GM12878 (cell line): Measurements from ENCODE around the gene ZDHHC7. TPM values are rescaled to one million over a fixed set of nuclear protein-coding genes. Genes with fewer than 3 reads are reported as not detected.

ENCODE experiments used
- ATAC-seq: fragments of 200-7000 bp; cut with Tn5 transposase; 3 replicates; pipeline ENCODE4 v1.9.1; 2020; ENCODE audit warnings: mild to moderate bottlenecking, moderate library complexity
- BruUV-seq: library from RNA; stranded (reverse); fragments of 400-500 nt; replicated peaks from 2 replicates; lab custom pipeline; 2021; lab: Mats Ljungman, UMichigan
- CTCF ChIA-PET: fragments of 300-600 bp; sonication (Branson Sonifier 250); formaldehyde crosslinking; extraction: SDS; loops from one replicate; lab custom pipeline; 2021; ENCODE audit warnings: inconsistent platforms; lab: Yijun Ruan, JAX
- POLR2A ChIA-PET: fragments of 350-600 bp; formaldehyde crosslinking; extraction: SDS; loops from one replicate; lab custom pipeline; 2021; ENCODE audit warnings: inconsistent platforms; lab: Charles Lee
- RAD21 ChIA-PET: fragments of 300-600 bp; sonication (Branson Sonifier 250); formaldehyde crosslinking; loops from one replicate; lab custom pipeline; 2023; ENCODE audit warnings: antibody characterized with exemption; ENCODE audit not compliant: unreplicated experiment; lab: Charles Lee
- SMC1A ChIA-PET: fragments of 300-600 bp; sonication (Branson Sonifier 250); formaldehyde crosslinking; loops from one replicate; lab custom pipeline; 2023; ENCODE audit not compliant: unreplicated experiment, uncharacterized antibody; lab: Charles Lee
- DNase-seq: peaks from one replicate; pipeline ENCODE4 v3.0.0-alpha.2; 2011; ENCODE audit warnings: low read depth, low spot score
- FAIRE-seq: peaks from 3 replicates; lab custom pipeline; 2011; peaks lifted over from hg19 to GRCh38; lab: Jason Lieb, UNC
- H2AFZ ChIP-seq: 2 replicates; pipeline ENCODE4 v1.6.0; 2011; ENCODE audit warnings: low read depth, low read length, control low read depth; ENCODE audit not compliant: control insufficient read depth
- H3K27ac ChIP-seq: 2 replicates; pipeline ENCODE4 v1.5.1; 2011; ENCODE audit warnings: control low read depth; ENCODE audit not compliant: control insufficient read depth, insufficient read depth
- H3K27me3 ChIP-seq, 2 experiments: replicated peaks in 1 of 2; 2 replicates each; pipeline versions ENCODE4 v1.6.0 to v1.6.1; 2011; ENCODE audit warnings: low read length in 1 of 2; ENCODE audit not compliant: control insufficient read depth in 2 of 2, insufficient read depth in 2 of 2
- H3K36me3 ChIP-seq, 2 experiments: 2 replicates each; pipeline ENCODE4 v1.5.1; 2011; ENCODE audit warnings: low read length in 1 of 2; ENCODE audit not compliant: control insufficient read depth in 2 of 2, insufficient read depth in 2 of 2
- H3K4me1 ChIP-seq: 2 replicates; pipeline ENCODE4 v1.6.1; 2011; ENCODE audit warnings: mild to moderate bottlenecking, low read length, moderate library complexity, mixed read lengths; ENCODE audit not compliant: control insufficient read depth, insufficient read depth
- H3K4me2 ChIP-seq: 2 replicates; pipeline ENCODE4 v1.6.0; 2011; ENCODE audit warnings: control low read depth; ENCODE audit not compliant: control insufficient read depth, insufficient read depth
- H3K4me3 ChIP-seq: fragments of 200-600 bp; sonication (generic); 2 replicates; pipeline ENCODE4 v1.5.1; 2016
- H3K79me2 ChIP-seq: 2 replicates; pipeline ENCODE4 v1.6.0; 2011; ENCODE audit warnings: low read length; ENCODE audit not compliant: control insufficient read depth, insufficient read depth
- H3K9ac ChIP-seq: 2 replicates; pipeline ENCODE4 v1.8.0; 2011; ENCODE audit warnings: low read length, control low read depth, mixed read lengths; ENCODE audit not compliant: control insufficient read depth, insufficient read depth
- H3K9me3 ChIP-seq: replicated peaks from 3 replicates; pipeline ENCODE4 v1.5.1; 2011; ENCODE audit warnings: mild to moderate bottlenecking, low read length; ENCODE audit not compliant: control insufficient read depth, insufficient read depth
- H4K20me1 ChIP-seq: 2 replicates; pipeline ENCODE4 v1.6.0; 2011; ENCODE audit not compliant: control insufficient read depth, insufficient read depth
- CHD4 ChIP-seq: fragments of 200-600 bp; sonication (generic); IDR thresholded peaks from 2 replicates; pipeline ENCODE4 v1.6.1; 2016; ENCODE audit warnings: mild to moderate bottlenecking
- CREB1 ChIP-seq: IDR thresholded peaks from 2 replicates; pipeline ENCODE4 v1.6.1; 2012; ENCODE audit warnings: low read depth, mild to moderate bottlenecking, inconsistent platforms
- MEF2A ChIP-seq: IDR thresholded peaks from 2 replicates; pipeline ENCODE4 v1.6.1; 2011; ENCODE audit warnings: low read depth, mild to moderate bottlenecking, low read length, moderate library complexity; ENCODE audit not compliant: insufficient read depth
- MYB ChIP-seq: fragments of 150-350 bp; IDR thresholded peaks from 2 replicates; pipeline ENCODE4 v1.6.1; 2014; ENCODE audit warnings: mild to moderate bottlenecking, low read depth, low read length, borderline replicate concordance
- NBN ChIP-seq: fragments of 450-650 bp; IDR thresholded peaks from 2 replicates; pipeline ENCODE4 v1.6.1; 2016
- NFXL1 ChIP-seq: fragments of 450-650 bp; IDR thresholded peaks from 2 replicates; pipeline ENCODE4 v1.6.1; 2017; ENCODE audit warnings: antibody characterized with exemption, mild to moderate bottlenecking, borderline replicate concordance
- NR2C2 ChIP-seq: IDR thresholded peaks from 2 replicates; pipeline ENCODE4 v1.6.1; 2011; ENCODE audit warnings: borderline replicate concordance, low read depth; ENCODE audit not compliant: control insufficient read depth, insufficient read length
- PAX8 ChIP-seq: fragments of 450-650 bp; IDR thresholded peaks from 2 replicates; pipeline ENCODE4 v1.6.1; 2017; ENCODE audit warnings: mild to moderate bottlenecking, moderate library complexity
- SP1 ChIP-seq: IDR thresholded peaks from one replicate; pipeline ENCODE4 v1.6.1; 2011; ENCODE audit warnings: low read depth, low read length
- USF1 ChIP-seq: IDR thresholded peaks from 2 replicates; pipeline ENCODE4 v1.6.1; 2011; ENCODE audit warnings: borderline replicate concordance, low read depth, mild to moderate bottlenecking, moderate library complexity, mixed read lengths, low read length; ENCODE audit not compliant: insufficient read depth; ENCODE audit errors: extremely low read length
- WGBS: methylation state at CpG from one replicate; pipeline ENCODE4 v1.1.6; 2016; ENCODE audit warnings: low lambda C conversion rate; ENCODE audit not compliant: insufficient replicate concordance, insufficient coverage; ENCODE audit errors: missing lambda C conversion rate; 5-methylcytosine and 5-hydroxymethylcytosine counted together
- in situ Hi-C: fragments of 300-500 bp; cut with MboI; formaldehyde crosslinking; loops from 9 replicates; pipeline ENCODE4 v1.14.3; 2018; ENCODE audit warnings: mixed read lengths
- intact Hi-C: fragments of 100-400 bp; cut with micrococcal nuclease; formaldehyde crosslinking; loops from one replicate; pipeline ENCODE4 v1.14.2; 2022; ENCODE audit not compliant: unreplicated experiment
- polyA plus RNA-seq, 11 experiments: library from polyadenylated mRNA; depleted of rRNA in 4 of 11; unstranded in 6 of 11; stranded (reverse) in 5 of 11; fragments of >200 nt; fragmentation: Nextera tagmentation in 4 of 11; fragmentation: Illumina TruSeq in 1 of 11; extraction: Ambion mirVana in 4 of 11; extraction: Trizol in 1 of 11; gene quantifications; 1 replicate in 1 of 11; 2 replicates in 10 of 11; pipeline versions ENCODE4 v1.2.1 to v1.2.3, GENCODE V29; 2011 to 2016; ENCODE audit warnings: inconsistent platforms in 2 of 11, missing spikeins in 2 of 11, low read depth in 1 of 11
- total RNA-seq, 4 experiments: library from RNA; depleted of rRNA in 3 of 4; stranded (reverse); fragments of >200 nt in 3 of 4; fragmentation: Illumina TruSeq in 1 of 4; extraction: Trizol in 1 of 4; gene quantifications; 2 replicates each; pipeline versions ENCODE4 v1.2.1 to v1.2.3, GENCODE V29; 2013 to 2021
- TF ChIP-seq, protein P1 (sequence below): fragments of 150-350 bp; IDR thresholded peaks from 2 replicates; pipeline ENCODE4 v1.6.1; 2014; ENCODE audit warnings: mild to moderate bottlenecking, low read depth, low read length

Gene ZDHHC7
- total and polyA plus RNA-seq, 10 of the 15 experiments (the other 5 are each of a cell fraction or from before 2014, with no cell fraction given) = 0.87 to 26.0 (median 20.0) TPM

GRCh38 chr16:85003076-85003475 is 8.3 kb downstream of the ZDHHC7 start:
- DNase-seq (no peak), ATAC-seq (no peak), FAIRE-seq (no peak)
- ChIA-PET CTCF (no interaction called here), SMC1A (interaction anchor here (0.6 kb wide), 1 partner anchor 25 kb away, joined by 3 read pairs; the partner anchor contains the start of gene KIAA0513), POLR2A (no interaction called here), RAD21 (no interaction called here)
- Histone ChIP-seq H3K9me3 (no peaks in the 10 kb centered on the region), H2AFZ (no peak overlapping the region), H3K27ac (no peak overlapping the region), H3K36me3 (no peaks in the 10 kb centered on the region; a peak in 1 of 4 replicates), H3K4me2 (no peak overlapping the region), H4K20me1 (no peaks in the 10 kb centered on the region; the same call in 1 of the 2 replicates), H3K27me3 (no peaks in the 10 kb centered on the region), H3K4me1 (peaks cover 3% of the 10 kb centered on the region), H3K4me3 (no peak overlapping the region), H3K9ac (no peak overlapping the region), H3K79me2 (peaks cover 55% of the 10 kb centered on the region)
- in situ Hi-C loops = no loop called here
- 94% methylated on average over 13 of the region's 13 CpGs for WGBS
- TF ChIP-seq NBN = no peak
- no peak for TF ChIP-seq NFXL1
- no peak for TF ChIP-seq NR2C2
- TF ChIP-seq, protein P1, sequence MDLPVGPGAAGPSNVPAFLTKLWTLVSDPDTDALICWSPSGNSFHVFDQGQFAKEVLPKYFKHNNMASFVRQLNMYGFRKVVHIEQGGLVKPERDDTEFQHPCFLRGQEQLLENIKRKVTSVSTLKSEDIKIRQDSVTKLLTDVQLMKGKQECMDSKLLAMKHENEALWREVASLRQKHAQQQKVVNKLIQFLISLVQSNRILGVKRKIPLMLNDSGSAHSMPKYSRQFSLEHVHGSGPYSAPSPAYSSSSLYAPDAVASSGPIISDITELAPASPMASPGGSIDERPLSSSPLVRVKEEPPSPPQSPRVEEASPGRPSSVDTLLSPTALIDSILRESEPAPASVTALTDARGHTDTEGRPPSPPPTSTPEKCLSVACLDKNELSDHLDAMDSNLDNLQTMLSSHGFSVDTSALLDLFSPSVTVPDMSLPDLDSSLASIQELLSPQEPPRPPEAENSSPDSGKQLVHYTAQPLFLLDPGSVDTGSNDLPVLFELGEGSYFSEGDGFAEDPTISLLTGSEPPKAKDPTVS = no peak
- TF ChIP-seq CREB1 = no peak
- TF ChIP-seq MYB = no peak
- TF ChIP-seq CHD4 = no peak
- TF ChIP-seq SP1 = no peak
- no peak for TF ChIP-seq PAX8
- TF ChIP-seq USF1 = no peak
- no peak for TF ChIP-seq MEF2A
- intact Hi-C loops = no loop called here
- BruUV-seq = no TSS peak
